ENCODE results near the gene OSM.

The OSM gene

DNA sequence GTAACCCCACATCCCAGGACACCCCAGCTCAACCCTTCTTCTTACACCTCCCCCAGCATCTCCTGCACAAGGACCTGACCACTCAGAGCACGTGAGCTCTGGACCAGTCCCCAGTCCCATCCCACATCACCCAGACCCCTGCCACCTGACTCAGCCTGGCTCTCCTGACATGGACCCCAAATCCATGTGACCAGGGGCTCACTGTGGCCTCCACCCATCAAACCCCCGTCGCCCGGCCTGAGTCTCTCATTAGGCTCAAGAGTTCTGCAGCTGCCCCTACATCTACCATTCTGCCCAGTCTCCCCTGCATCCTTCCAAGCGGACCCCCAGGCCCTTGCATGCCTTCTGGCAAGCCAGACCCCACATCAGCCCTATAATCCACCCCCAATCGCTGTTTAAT lies 18.2 kb downstream of the OSM start:
- DNase-seq (ENCODE audit: extremely low spot score), result no peak
- ChIA-PET CTCF (no interaction called here), POLR2A (no interaction called here)
- TF ChIP-seq ZNF384 (IDR thresholded peaks at IDR 0.05) (no peak), FOXM1 (IDR thresholded peaks at IDR 0.05; ENCODE audit: borderline replicate concordance) (no peak), LEF1 (IDR thresholded peaks at IDR 0.05; ENCODE audit: borderline replicate concordance) (no peak), BHLHE40 (IDR thresholded peaks at IDR 0.05; ENCODE audit: borderline replicate concordance) (no peak), L3MBTL2 (conservative IDR thresholded peaks at IDR 0.05) (no peak), SP1 (IDR thresholded peaks at IDR 0.05) (no peak), NFRKB (IDR thresholded peaks at IDR 0.05) (no peak), SUZ12 (IDR thresholded peaks at IDR 0.05) (no peak), CTBP1 (IDR thresholded peaks at IDR 0.05; ENCODE audit: borderline replicate concordance) (no peak)
- TF ChIP-seq, protein P1, sequence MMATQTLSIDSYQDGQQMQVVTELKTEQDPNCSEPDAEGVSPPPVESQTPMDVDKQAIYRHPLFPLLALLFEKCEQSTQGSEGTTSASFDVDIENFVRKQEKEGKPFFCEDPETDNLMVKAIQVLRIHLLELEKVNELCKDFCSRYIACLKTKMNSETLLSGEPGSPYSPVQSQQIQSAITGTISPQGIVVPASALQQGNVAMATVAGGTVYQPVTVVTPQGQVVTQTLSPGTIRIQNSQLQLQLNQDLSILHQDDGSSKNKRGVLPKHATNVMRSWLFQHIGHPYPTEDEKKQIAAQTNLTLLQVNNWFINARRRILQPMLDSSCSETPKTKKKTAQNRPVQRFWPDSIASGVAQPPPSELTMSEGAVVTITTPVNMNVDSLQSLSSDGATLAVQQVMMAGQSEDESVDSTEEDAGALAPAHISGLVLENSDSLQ (IDR thresholded peaks at IDR 0.05), result no peak

DNA sequence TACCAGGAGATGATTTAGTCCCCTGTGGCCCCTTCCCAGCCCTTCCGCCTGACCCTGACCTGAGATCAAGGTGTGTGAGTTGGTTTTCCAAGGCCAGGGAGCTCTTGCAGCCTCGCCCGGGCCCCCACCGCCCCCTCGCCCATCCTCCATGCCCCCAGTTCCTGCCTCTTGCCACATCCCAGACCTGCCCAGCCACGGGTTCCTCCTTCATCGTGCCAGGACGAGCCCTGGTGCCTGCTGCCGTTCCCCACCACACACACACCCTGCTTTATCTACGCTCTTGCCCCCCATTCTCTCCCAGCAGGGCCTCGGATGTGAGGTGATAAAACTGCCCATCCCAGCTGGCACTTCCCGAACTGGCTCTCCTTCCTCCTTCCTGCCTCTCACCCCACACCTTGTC lies 18.7 kb downstream of the OSM start:
- ChIA-PET CTCF (no interaction called here), POLR2A (no interaction called here)
- TF ChIP-seq CTBP1 (IDR thresholded peaks at IDR 0.05; ENCODE audit: borderline replicate concordance) (no peak), ELF4 (IDR thresholded peaks at IDR 0.05) (no peak), FOXM1 (IDR thresholded peaks at IDR 0.05; ENCODE audit: borderline replicate concordance) (no peak), NFRKB (IDR thresholded peaks at IDR 0.05) (no peak), ARNT (IDR thresholded peaks at IDR 0.05) (no peak), LEF1 (IDR thresholded peaks at IDR 0.05; ENCODE audit: borderline replicate concordance) (no peak), HDGF (IDR thresholded peaks at IDR 0.05; ENCODE audit: borderline replicate concordance) (no peak), TARDBP (IDR thresholded peaks at IDR 0.05) (no peak), SUZ12 (IDR thresholded peaks at IDR 0.05) (no peak), SP1 (IDR thresholded peaks at IDR 0.05) (no peak), ZNF384 (IDR thresholded peaks at IDR 0.05) (no peak), FOXK2 (IDR thresholded peaks at IDR 0.05) (no peak), BHLHE40 (IDR thresholded peaks at IDR 0.05; ENCODE audit: borderline replicate concordance) (no peak), L3MBTL2 (conservative IDR thresholded peaks at IDR 0.05) (no peak)
- TF ChIP-seq, protein P1 (IDR thresholded peaks at IDR 0.05), result no peak
- no peak for DNase-seq (ENCODE audit: extremely low spot score)

GRCh38 chr22:30247561-30247960 lies 19.1 kb downstream of the OSM start:
- POLR2A ChIA-PET, result no interaction called here
- DNase-seq (ENCODE audit: extremely low spot score), result no peak
- TF ChIP-seq ELF4 (IDR thresholded peaks at IDR 0.05), result no peak
- TF ChIP-seq SUZ12 (IDR thresholded peaks at IDR 0.05), result no peak
- TF ChIP-seq SP1 (IDR thresholded peaks at IDR 0.05), result no peak
- TF ChIP-seq BHLHE40 (IDR thresholded peaks at IDR 0.05; ENCODE audit: borderline replicate concordance), result no peak
- no peak for TF ChIP-seq FOXK2 (IDR thresholded peaks at IDR 0.05)
- TF ChIP-seq ARNT (IDR thresholded peaks at IDR 0.05), result no peak
- TF ChIP-seq CTBP1 (IDR thresholded peaks at IDR 0.05; ENCODE audit: borderline replicate concordance), result no peak
- no peak for TF ChIP-seq FOXM1 (IDR thresholded peaks at IDR 0.05; ENCODE audit: borderline replicate concordance)
- no peak for TF ChIP-seq L3MBTL2 (conservative IDR thresholded peaks at IDR 0.05)
- TF ChIP-seq HDGF (IDR thresholded peaks at IDR 0.05; ENCODE audit: borderline replicate concordance), result no peak
- TF ChIP-seq LEF1 (IDR thresholded peaks at IDR 0.05; ENCODE audit: borderline replicate concordance), result no peak
- no peak for TF ChIP-seq ZNF384 (IDR thresholded peaks at IDR 0.05)
- no peak for TF ChIP-seq TARDBP (IDR thresholded peaks at IDR 0.05)
- no peak for TF ChIP-seq FOXA1 (IDR thresholded peaks at IDR 0.05)
- TF ChIP-seq NFRKB (IDR thresholded peaks at IDR 0.05), result no peak
- TF ChIP-seq, protein P1 (IDR thresholded peaks at IDR 0.05), result no peak
- CTCF ChIA-PET, result no interaction called here

- no peak for DNase-seq (ENCODE audit: extremely low spot score)
- POLR2A ChIA-PET, result interaction anchor here (1.5 kb wide), 1 partner anchor 10 kb away, joined by 5 read pairs; no protein-coding TSS in a partner anchor
- no peak for TF ChIP-seq BHLHE40 (IDR thresholded peaks at IDR 0.05; ENCODE audit: borderline replicate concordance)
- no peak for TF ChIP-seq NFRKB (IDR thresholded peaks at IDR 0.05)
- no peak for TF ChIP-seq FOXA1 (IDR thresholded peaks at IDR 0.05)
- no peak for TF ChIP-seq FOXM1 (IDR thresholded peaks at IDR 0.05; ENCODE audit: borderline replicate concordance)
- TF ChIP-seq LEF1 (IDR thresholded peaks at IDR 0.05; ENCODE audit: borderline replicate concordance), result no peak
- TF ChIP-seq ARNT (IDR thresholded peaks at IDR 0.05), result no peak
- TF ChIP-seq L3MBTL2 (conservative IDR thresholded peaks at IDR 0.05), result no peak
- CTCF ChIA-PET, result no interaction called here
Observed at GRCh38 chr22:30246814-30247376, 19.8 kb downstream of the OSM start.

GRCh38 chr22:30245985-30246813 lies 20.5 kb downstream of the OSM start, which contains the start of gene LIF:
Gene LIF, minus strand, starts transcription at chr22:30246759. Its CDS starts 64 bp downstream, at chr22:30246695.
- TF ChIP-seq SUZ12 (IDR thresholded peaks at IDR 0.05) (no peak), ZNF384 (IDR thresholded peaks at IDR 0.05) (no peak), FOXM1 (IDR thresholded peaks at IDR 0.05; ENCODE audit: borderline replicate concordance) (0 out of 2 replicates have a peak, but pooled peaks have one; percentile 27), L3MBTL2 (conservative IDR thresholded peaks at IDR 0.05) (peak; percentile 91), ELF4 (IDR thresholded peaks at IDR 0.05) (no peak), FOXA1 (IDR thresholded peaks at IDR 0.05) (no peak)
- ChIA-PET CTCF (no interaction called here), POLR2A (interaction anchor here (1.5 kb wide), 1 partner anchor 9 kb away, joined by 5 read pairs; no protein-coding TSS in a partner anchor)
- peak; percentile 59 for DNase-seq (ENCODE audit: extremely low spot score)

Measured in HEK293T (cell line).